NCI-H2029 treated with DMSO at 0.1 percent for 48 hours (cell line): ENCODE data around the gene ZFYVE27.

ENCODE experiments used
- DNase-seq: peaks from one replicate; lab custom pipeline; 2025; lab: John Stamatoyannopoulos, UW

Gene ZFYVE27

DNA sequence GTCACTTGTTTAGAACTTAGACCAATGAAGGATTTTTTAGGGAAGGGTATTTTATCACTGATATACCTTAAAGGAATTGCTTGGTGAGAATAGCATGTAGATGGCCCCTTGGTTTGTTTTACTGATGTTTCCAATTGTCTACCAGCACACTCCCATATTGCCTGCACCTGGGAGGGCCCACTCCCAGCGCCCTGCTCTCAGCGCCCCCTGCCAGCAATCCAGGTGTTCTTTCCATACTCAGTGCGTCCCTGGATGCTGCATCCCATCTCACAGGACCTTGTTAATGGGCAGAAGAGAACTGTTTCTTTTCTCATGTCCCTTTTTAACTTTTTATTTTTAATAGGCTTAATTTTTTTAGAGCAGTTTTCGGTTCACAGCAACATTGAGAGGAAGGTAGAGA, 59.0 kb downstream of the ZFYVE27 start:
- no peak for DNase-seq

DNA sequence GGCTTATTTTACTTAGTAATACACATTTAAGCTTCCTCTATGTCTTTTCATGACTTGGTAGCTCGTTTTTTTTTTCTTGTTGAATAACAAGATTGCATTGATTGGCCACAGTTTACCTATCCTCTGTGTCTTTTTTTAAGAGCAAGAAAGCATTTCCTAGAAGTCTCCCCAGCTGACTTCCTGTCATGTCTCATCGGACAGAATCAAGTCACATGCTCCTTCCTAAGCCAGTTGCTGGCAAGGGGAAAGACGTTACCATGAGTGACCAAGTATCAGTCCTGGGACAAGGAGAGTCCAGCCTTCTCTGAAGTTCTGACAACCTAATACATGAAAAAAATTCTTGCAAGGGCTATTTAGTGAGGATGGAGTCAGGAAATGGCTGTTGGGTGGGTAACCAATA, 59.7 kb downstream of the ZFYVE27 start:
- DNase-seq, result no peak

DNA sequence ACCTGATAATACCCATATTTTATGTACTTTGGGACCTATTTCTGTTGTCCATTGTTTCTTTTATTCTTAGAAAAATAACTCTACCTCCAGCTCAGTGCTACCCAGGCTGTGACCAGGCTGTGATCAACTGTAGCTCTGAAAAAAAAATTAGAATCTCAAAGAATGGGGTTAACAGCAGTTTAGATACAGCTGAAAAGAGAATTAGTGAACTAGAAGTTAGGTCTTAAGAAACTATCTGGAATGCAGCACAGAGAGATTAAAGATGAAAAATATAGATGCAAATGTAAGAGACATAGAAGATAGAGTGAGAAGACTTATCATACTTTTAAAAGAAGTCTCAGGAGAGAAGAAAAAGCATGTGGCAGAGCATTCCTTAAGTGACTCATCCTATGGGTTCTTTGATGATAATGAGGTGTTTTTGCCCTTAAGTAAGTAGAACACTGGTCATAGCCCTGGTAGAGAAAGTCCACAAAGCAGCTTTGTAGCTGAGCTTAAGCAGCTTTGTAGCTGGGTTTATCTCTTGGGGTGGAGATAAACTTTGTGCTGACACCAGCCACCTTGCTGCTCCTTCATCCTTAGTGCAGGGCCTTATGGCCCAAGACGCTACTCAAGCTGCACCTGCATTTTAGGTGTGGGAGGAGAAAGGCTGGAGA, 62.2 kb downstream of the ZFYVE27 start:
- DNase-seq, result no peak

DNA sequence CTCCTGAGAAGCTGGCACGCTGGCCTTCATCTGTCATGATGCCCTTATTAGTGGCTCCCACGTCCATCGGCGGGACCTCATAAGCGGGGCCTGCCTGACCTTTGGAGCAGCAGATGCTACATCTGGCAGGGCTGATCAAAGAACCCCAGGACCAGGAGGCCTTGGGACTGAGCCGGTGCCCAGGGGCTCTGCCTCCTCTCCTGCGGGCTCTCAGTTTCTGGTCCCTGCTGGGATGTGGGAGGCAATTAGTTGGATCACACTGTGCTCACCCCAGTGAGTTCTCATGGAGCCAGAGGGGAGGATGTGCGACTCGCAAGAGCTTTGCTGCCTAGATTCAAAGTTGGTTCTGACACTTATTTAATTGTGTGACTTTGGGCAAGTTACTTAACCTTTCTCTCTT, 63.5 kb downstream of the ZFYVE27 start:
- no peak for DNase-seq

DNA sequence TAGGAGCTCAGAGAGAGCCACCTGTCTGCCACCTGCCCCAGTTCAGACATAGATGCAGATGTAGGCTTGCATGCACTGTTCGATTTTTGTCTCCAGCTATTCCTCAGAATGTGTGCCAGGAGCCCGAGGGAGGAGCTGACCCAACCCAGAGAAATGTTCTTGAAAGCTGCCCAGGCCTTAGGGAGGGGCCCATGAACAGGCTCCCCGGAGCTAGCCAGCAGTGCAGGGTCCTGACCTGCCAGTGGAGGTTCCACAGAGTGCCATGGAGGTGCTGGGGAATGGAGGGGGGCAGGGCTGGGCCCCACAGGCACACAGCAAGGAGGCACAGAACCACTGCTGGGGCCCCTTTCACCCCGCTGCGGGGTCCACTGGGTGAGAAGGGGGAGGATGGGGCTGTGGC, 64.5 kb downstream of the ZFYVE27 start:
- no peak for DNase-seq

DNA sequence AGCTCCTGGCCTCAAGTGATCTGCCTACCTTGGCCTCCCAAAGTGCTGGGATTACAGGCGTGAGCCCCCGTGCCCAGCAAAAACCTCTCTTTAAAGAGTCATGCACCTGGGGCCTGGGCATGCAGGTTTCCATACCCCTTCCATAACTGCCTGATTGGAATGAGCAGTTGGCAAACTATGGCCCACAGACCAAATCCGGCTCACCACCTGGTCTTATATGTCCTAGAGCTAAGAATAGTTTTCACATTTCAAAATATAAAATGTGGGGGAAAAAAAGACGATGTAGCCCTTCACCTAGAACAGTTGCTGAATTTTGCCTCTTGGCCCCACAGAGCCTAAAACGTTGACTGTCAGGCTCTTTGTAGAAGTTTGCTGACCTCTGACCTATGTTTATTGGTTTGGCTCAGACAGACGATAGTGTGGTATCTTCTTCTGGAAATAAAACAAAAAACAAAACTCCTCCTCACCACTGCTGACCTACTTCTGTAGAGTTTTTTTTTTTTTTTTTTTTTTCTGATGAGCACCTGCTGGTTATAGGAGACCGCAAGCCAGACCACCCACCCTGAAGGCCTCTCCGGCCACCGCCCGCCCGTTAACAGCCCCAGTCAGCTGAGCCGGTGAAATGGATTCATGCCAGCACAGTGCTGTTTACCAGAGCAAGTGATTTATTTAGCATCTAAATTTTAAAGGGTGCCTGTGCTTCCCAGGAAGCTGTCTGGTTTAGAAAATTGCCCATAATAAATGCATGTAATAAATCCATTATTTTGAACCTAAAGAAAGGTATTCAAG, 68.4 kb downstream of the ZFYVE27 start:
- no peak for DNase-seq

DNA sequence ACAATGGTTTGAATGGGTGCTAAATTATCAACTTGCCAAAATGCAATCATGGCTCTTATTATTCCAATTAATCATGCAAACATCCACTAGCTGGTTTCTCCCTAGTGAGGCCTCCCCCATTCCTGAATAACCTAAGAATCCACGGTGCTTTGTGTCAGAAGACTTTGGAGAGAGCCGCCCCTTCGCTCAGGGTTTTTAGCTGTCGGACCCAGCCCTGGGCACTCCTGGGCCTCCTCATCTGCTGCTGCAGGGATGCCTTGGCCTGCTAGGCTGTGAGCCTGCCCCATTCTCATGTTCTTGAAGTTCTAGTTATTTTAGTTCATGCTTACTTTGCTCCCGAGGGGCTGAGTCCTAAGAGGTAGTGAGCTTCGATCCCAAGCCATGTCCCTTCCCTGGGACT, 69.0 kb downstream of the ZFYVE27 start:
- no peak for DNase-seq

DNA sequence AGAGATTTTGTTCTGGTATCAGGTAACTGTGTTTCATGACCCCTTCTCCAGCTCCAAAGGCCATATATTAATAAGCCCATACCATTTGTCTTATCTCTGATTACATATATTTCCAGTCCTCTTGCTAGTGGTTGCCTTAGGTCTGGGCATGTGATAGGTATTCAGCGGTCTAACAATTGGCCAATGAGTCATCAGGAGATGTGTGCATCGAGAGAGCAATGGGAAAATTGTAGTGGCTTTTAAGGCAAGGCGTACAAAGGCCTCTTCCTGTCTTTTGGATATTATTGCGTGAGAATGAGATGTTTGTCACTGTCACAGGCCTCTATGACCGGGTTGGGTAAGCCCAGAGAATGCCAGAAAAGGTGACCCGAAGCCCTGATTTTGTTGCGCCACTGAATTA, 73.5 kb downstream of the ZFYVE27 start:
- no peak for DNase-seq
